GM12865 (cell line): ENCODE measurements around the gene CYB5R3.
A peak's percentile ranks its signal among the peaks of the same experiment; 100 is the strongest.
"Not testable (repeated sequence)": the region's sequence is repeated elsewhere in the genome, so short reads cannot be mapped to it uniquely, and the experiment has no call there.

Source experiments
- DNase-seq: peaks from one replicate; pipeline ENCODE4 v3.0.0; 2010; ENCODE audit warnings: low read depth
- H3K4me3 ChIP-seq: 2 replicates; pipeline ENCODE4 v1.5.1; 2011; ENCODE audit warnings: mild to moderate bottlenecking, low read depth, low read length, control low read depth
- CTCF ChIP-seq: IDR thresholded peaks from 2 replicates; pipeline ENCODE4 v1.5.1; 2011; ENCODE audit warnings: low read length, control low read depth, low read depth, inconsistent platforms; ENCODE audit not compliant: insufficient read depth; ENCODE audit errors: missing control alignments

The CYB5R3 gene

DNA sequence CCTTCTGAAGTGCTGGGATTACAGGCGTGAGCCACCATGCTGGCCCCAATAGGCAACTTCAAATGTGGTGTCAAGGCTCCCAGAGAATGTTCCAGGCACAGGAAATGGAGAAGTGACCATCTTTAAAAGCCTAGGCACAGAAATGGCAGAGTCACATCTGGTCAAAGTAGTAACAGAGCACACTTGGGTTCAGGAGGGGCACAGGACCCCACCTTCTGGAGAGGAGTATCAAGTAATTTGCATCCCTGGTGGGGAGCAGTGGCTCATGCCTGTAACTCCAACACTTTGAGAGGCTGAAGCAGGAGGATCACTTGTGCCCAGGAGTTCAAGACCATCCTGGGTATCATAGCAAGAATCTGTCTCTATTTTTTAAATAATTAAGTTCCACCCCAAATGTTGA, 66.2 kb downstream of the CYB5R3 start:
- H3K4me3 ChIP-seq, result no peak overlapping the region
- no peak for TF ChIP-seq CTCF
- no peak for DNase-seq

DNA sequence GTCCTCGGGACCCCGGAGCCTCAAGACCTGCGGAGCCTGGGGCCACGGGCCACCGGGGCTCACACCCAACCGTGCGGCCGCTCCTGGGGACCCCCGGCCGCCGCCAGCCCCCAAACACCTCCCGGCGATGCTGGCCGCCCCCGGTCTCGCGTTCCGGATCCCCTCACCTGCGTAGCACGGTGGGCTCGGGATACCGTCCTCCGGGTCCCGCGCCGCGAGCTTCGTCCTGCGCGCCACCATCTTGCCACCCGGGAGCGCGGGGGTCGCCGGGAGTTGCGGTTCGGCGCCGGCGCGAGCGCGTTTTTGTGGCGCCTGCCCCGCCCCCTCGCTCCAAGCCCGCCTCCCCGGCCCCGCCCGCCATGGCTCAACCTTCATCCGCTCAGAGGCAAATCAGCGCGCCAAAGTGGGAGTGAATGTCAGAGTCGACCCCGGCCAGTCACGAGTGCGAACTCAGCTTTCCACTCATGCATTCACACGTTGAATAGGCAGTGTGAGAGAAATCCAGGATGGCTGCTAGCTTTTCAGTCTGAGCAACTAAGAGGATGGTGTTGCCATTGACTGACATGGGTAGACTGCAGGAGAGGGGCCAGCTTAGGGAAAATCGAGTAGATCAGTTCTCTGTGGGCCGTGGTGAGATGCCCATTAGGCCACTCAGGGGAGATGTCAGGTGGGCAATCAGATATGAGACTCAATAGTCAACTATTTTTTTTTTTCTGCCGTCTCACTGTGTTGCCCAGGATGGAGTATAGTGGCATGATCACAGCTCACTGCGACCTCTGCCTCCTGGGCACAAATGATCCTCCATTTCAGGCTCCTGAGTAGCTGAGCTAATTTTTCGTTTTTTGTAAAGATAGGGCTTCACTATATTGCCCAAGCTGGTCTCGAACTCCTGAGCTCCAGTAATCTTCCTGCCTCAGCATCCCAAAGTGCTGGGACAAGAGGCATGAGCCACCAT, 67.2 kb downstream of the CYB5R3 start:
- H3K4me3 ChIP-seq, result peak overlapping the region; percentile 83
- DNase-seq, result peak; percentile 86
- no peak for TF ChIP-seq CTCF

DNA sequence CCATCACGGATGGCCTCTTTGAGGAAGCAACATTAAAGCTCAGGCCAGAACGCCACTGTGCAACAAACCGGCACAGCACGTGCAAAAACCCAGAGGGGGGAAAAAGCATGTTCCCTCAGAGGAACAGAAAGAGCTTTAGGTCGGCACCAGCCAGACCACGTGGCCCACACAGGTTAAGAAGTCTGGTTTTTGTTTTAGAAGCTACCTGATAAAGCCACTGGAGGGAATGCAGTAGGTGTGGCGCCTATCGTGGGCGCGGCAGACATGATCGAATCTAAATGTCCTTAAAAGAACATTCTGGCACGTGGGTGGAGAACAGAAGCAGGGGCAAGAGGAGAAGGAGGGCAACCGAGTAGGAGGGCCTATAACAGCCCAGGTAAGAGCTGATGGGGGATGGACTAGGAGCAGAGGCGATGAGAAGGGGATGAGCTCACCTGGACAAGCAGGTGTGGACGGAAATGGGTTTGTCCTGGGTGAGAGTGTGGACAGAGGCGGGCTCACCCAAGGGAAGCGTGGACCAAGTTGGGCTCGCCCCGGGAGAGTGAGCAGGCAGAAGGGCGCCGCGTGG, 67.9 kb downstream of the CYB5R3 start:
- not testable (repeated sequence) for DNase-seq
- H3K4me3 ChIP-seq, result peak overlapping the region; percentile 83

DNA sequence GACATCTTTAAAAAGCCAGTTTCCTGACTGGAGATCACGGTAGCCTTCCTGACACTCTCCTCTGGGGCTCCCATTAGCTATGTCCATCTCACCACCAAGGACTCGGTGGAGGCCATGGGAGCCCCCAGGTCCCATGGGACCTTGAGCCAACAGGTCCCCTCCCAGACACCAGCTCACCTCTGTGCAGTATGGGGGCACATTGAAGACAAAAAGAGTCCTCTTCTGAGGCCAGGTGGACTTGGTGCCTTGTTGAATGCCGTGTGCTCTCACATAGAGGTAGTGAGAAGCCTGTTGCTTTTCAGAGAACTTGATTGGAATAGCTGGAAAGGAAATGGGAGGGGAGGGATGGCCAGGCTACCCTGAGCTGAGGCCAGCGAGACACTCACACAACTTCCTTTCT, 69.2 kb downstream of the CYB5R3 start:
- not testable (repeated sequence) for DNase-seq, H3K4me3 ChIP-seq

GRCh38 chr22:42577623-42578240, 71.5 kb downstream of the CYB5R3 start:
- no peak for TF ChIP-seq CTCF
- DNase-seq, result no peak
- H3K4me3 ChIP-seq, result no peak overlapping the region

DNA sequence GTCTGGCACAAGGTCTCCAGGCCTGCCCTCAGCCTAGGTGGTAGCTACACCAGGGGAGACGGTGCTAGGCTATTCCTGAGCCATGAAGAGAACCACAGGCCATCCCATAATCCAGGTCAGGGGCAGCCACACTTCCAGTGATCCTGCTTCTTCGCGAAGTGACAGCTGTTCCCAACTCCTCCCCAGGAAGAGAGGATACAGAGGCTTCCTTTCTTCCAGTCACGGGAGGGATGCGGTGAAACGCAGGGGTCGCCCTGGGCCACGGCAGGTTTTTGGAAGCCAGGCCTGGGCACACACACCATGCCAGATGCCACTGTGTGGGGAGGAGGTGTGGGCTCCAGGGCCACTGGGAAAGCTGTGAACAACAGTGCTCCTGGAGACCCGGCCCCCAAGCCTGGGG, 72.1 kb downstream of the CYB5R3 start:
- not testable (repeated sequence) for H3K4me3 ChIP-seq, DNase-seq

DNA sequence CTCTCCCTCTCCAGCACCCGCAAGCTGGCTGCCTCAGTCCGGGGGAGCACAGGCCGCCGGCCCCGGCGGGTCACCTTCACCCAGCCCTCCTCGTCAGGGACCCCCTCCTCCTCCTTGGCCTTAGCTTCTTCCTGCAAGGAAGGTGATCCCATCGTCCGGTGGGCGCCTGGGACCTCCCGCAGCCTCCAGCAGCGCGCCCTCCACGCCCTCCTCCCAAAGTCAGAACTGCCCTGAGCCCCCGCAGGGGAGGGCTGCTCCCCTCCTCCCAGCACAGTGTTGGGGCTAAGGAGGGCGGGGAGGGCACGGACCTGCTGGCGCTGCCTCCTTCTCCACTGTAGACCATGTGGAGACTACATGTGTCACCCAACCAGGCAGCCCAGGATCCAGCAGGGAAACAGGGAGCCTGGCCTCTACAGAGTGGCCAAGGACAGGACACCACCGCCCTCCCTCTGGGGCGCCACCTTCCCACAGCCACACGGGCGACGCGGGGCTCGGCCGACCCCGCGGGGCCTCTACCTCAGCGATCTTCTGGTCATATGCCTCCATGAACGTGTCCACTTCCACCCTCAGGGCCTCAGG, 73.1 kb downstream of the CYB5R3 start:
- not testable (repeated sequence) for DNase-seq, H3K4me3 ChIP-seq

- DNase-seq, H3K4me3 ChIP-seq: not testable (repeated sequence)
These were observed 74.7 kb downstream of the CYB5R3 start for GRCh38 chr22:42574468-42574867.

- DNase-seq, H3K4me3 ChIP-seq: not testable (repeated sequence)
These were observed 75.1 kb downstream of the CYB5R3 start for GRCh38 chr22:42574046-42574445.

GRCh38 chr22:42571068-42571467, 78.1 kb downstream of the CYB5R3 start:
- not testable (repeated sequence) for DNase-seq, H3K4me3 ChIP-seq

DNA sequence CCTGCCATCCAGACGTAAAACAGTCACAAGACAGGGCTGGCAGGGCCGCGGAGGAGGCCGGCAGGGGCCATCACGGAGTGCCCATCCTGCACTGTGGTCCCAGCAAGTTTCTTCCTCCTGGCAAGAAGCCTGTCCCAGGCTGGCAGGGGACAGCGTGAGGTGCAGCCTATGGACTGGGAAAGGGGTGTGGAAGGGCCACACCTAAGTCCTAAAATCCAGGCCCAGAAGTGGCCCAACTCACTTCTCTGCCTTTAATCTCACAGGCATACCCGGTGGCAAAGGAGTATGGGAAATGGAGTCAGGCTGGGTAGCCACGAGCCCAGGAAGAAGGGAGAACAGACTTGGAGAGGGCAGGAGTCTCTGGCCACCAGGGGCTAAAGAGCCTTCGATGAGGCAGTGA, 78.6 kb downstream of the CYB5R3 start:
- not testable (repeated sequence) for H3K4me3 ChIP-seq, DNase-seq

GRCh38 chr22:42567950-42568349, 81.2 kb downstream of the CYB5R3 start:
- not testable (repeated sequence) for H3K4me3 ChIP-seq, DNase-seq
